Measurements from ENCODE around the gene PTPN12. TPM values are rescaled to one million over a fixed set of nuclear protein-coding genes. Genes with fewer than 3 reads are reported as not detected.
"Not testable (repeated sequence)": the region's sequence is repeated elsewhere in the genome, so short reads cannot be mapped to it uniquely, and the experiment has no call there.

The PTPN12 gene
- polyA plus RNA-seq, 4 donors, result 14.3 to 39.1 (median 21.9) TPM

GRCh38 chr7:77652826-77653225 is 115.7 kb downstream of the PTPN12 start:
- H3K9me3 ChIP-seq (ENCODE audit: control insufficient read depth in 2 of 2, insufficient read depth in 1 of 2, low read depth in 1 of 2, low read length in 1 of 2); H3K27me3 ChIP-seq (ENCODE audit: control insufficient read depth in 3 of 3, insufficient read depth in 3 of 3, low read length in 3 of 3); DNase-seq; FAIRE-seq; H3K4me1 ChIP-seq (ENCODE audit: control insufficient read depth in 3 of 3, insufficient read depth in 2 of 3, low read depth in 1 of 3, low read length in 2 of 3); H3K4me3 ChIP-seq (ENCODE audit: low read depth in 1 of 3, low read length in 3 of 3); H3K27ac ChIP-seq (ENCODE audit: low read depth in 1 of 3, low read length in 2 of 3): not testable (repeated sequence)
- WGBS, 3 donors, result 94 to 97% (median 96%) methylated on average over 12 of the region's 12 CpGs
- H3K36me3 ChIP-seq (ENCODE audit: control insufficient read depth in 3 of 3, insufficient read depth in 2 of 3, low read depth in 1 of 3, low read length in 3 of 3), result peaks cover 0 to 18% (median 0%) of the 10 kb centered on the region in 3 donors

- no peak overlapping the region for H3K27ac ChIP-seq (ENCODE audit: low read depth in 1 of 3, low read length in 2 of 3)
- H3K9me3 ChIP-seq (ENCODE audit: control insufficient read depth in 2 of 2, insufficient read depth in 1 of 2, low read depth in 1 of 2, low read length in 1 of 2), result no peaks in the 10 kb centered on the region
- FAIRE-seq, result no peak
- H3K36me3 ChIP-seq (ENCODE audit: control insufficient read depth in 3 of 3, insufficient read depth in 2 of 3, low read depth in 1 of 3, low read length in 3 of 3), result peaks cover 0 to 17% (median 0%) of the 10 kb centered on the region in 3 donors
- no peak for DNase-seq
- WGBS, 3 donors, result 61 to 79% (median 74%) methylated on average over 2 of the region's 2 CpGs
- peaks cover 0 to 2% (median 0%) of the 10 kb centered on the region in 3 donors for H3K4me1 ChIP-seq (ENCODE audit: control insufficient read depth in 3 of 3, insufficient read depth in 2 of 3, low read depth in 1 of 3, low read length in 2 of 3)
- no peak overlapping the region for H3K4me3 ChIP-seq (ENCODE audit: low read depth in 1 of 3, low read length in 3 of 3)
- H3K27me3 ChIP-seq (ENCODE audit: control insufficient read depth in 3 of 3, insufficient read depth in 3 of 3, low read length in 3 of 3), result no peaks in the 10 kb centered on the region
Measured at GRCh38 chr7:77653572-77653971, 116.5 kb downstream of the PTPN12 start.

DNA sequence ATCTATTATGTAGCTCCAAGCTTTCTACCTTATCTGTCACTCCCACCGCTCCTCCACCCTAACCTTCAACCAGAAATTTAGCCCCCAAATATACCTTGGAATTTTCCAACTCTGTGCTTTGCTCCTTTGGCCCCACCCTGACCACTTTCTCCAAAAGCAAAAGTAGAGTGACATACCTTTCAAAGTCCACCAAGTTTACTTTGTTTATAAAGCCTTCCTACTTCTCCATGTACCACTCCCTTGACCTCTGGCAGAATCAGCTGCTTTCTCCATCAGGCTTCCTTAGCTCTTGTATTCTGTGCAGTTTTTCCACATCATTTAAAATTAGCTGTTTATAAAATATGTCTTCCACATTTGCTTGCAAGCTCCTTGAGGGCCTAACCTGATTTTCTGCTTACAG is 118.3 kb downstream of the PTPN12 start:
- no peak overlapping the region for H3K27ac ChIP-seq (ENCODE audit: low read depth in 1 of 3, low read length in 2 of 3)
- no peak overlapping the region for H3K4me3 ChIP-seq (ENCODE audit: low read depth in 1 of 3, low read length in 3 of 3)
- no peak for FAIRE-seq
- peaks cover 0 to 23% (median 3%) of the 10 kb centered on the region in 3 donors for H3K36me3 ChIP-seq (ENCODE audit: control insufficient read depth in 3 of 3, insufficient read depth in 2 of 3, low read depth in 1 of 3, low read length in 3 of 3)
- 57 to 81% (median 78%) methylated on average over 1 of the region's 1 CpG for WGBS, 3 donors
- H3K27me3 ChIP-seq (ENCODE audit: control insufficient read depth in 3 of 3, insufficient read depth in 3 of 3, low read length in 3 of 3), result no peaks in the 10 kb centered on the region
- no peaks in the 10 kb centered on the region for H3K9me3 ChIP-seq (ENCODE audit: control insufficient read depth in 2 of 2, insufficient read depth in 1 of 2, low read depth in 1 of 2, low read length in 1 of 2)
- DNase-seq, result peak; percentile 54 to 74
- peaks cover 0 to 2% (median 0%) of the 10 kb centered on the region in 3 donors for H3K4me1 ChIP-seq (ENCODE audit: control insufficient read depth in 3 of 3, insufficient read depth in 2 of 3, low read depth in 1 of 3, low read length in 2 of 3)

DNA sequence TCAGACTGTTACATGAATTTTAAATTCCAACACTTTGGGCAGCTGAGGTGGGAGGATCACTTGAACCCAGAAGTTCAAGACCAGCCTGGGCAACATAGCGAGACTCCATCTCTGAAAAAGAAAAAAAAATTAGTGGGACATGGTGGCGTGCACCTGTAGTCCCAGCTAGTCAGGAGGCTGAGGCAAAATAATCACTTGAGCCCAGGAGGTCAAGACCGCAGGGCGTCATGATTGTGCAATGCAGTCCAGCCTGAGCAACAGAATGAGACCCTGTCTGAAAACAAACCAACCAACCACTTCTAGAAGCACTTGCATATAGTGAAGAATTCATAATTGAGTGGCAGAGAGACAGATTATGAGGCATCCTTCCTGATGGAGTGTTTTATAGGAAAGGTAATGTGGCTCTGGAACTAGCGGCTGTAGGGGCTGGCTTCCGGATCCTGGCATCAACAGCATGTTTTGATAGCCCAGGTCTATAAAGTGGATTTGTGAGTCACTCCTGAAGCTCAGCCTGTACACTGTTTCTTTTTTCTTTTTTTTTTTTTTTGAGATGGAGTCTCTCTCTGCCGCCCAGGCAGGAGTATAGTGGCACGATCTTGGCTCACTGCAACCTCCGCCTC is 118.9 kb downstream of the PTPN12 start:
- Histone ChIP-seq H3K9me3 (ENCODE audit: control insufficient read depth in 2 of 2, insufficient read depth in 1 of 2, low read depth in 1 of 2, low read length in 1 of 2) (no peaks in the 10 kb centered on the region), H3K36me3 (ENCODE audit: control insufficient read depth in 3 of 3, insufficient read depth in 2 of 3, low read depth in 1 of 3, low read length in 3 of 3) (peaks cover 0 to 23% (median 3%) of the 10 kb centered on the region in 3 donors), H3K27me3 (ENCODE audit: control insufficient read depth in 3 of 3, insufficient read depth in 3 of 3, low read length in 3 of 3) (no peaks in the 10 kb centered on the region), H3K4me3 (ENCODE audit: low read depth in 1 of 3, low read length in 3 of 3) (no peak overlapping the region), H3K4me1 (ENCODE audit: control insufficient read depth in 3 of 3, insufficient read depth in 2 of 3, low read depth in 1 of 3, low read length in 2 of 3) (peaks cover 0 to 2% (median 0%) of the 10 kb centered on the region in 3 donors), H3K27ac (ENCODE audit: low read depth in 1 of 3, low read length in 2 of 3) (peak overlapping the region in 1 of 3 donors; percentile 21)
- 54 to 81% (median 77%) methylated on average over 9 of the region's 9 CpGs for WGBS, 3 donors
- DNase-seq (peak in 1 of 2 donors; percentile 56), FAIRE-seq (no peak)

GRCh38 chr7:77657427-77658224 is 120.5 kb downstream of the PTPN12 start:
- peak; percentile 69 to 76 for DNase-seq
- H3K27ac ChIP-seq (ENCODE audit: low read depth in 1 of 3, low read length in 2 of 3), result no peak overlapping the region
- H3K9me3 ChIP-seq (ENCODE audit: control insufficient read depth in 2 of 2, insufficient read depth in 1 of 2, low read depth in 1 of 2, low read length in 1 of 2), result no peaks in the 10 kb centered on the region
- H3K27me3 ChIP-seq (ENCODE audit: control insufficient read depth in 3 of 3, insufficient read depth in 3 of 3, low read length in 3 of 3), result no peaks in the 10 kb centered on the region
- 71 to 81% (median 72%) methylated on average over 1 of the region's 1 CpG for WGBS, 3 donors
- H3K4me1 ChIP-seq (ENCODE audit: control insufficient read depth in 3 of 3, insufficient read depth in 2 of 3, low read depth in 1 of 3, low read length in 2 of 3), result peaks cover 0 to 2% (median 0%) of the 10 kb centered on the region in 3 donors
- FAIRE-seq, result peak; percentile 19
- peaks cover 0 to 24% (median 3%) of the 10 kb centered on the region in 3 donors for H3K36me3 ChIP-seq (ENCODE audit: control insufficient read depth in 3 of 3, insufficient read depth in 2 of 3, low read depth in 1 of 3, low read length in 3 of 3)
- no peak overlapping the region for H3K4me3 ChIP-seq (ENCODE audit: low read depth in 1 of 3, low read length in 3 of 3)

- FAIRE-seq, result no peak
- DNase-seq, result no peak
- Histone ChIP-seq H3K4me1 (ENCODE audit: control insufficient read depth in 3 of 3, insufficient read depth in 2 of 3, low read depth in 1 of 3, low read length in 2 of 3) (peaks cover 0 to 2% (median 0%) of the 10 kb centered on the region in 3 donors), H3K4me3 (ENCODE audit: low read depth in 1 of 3, low read length in 3 of 3) (no peak overlapping the region), H3K36me3 (ENCODE audit: control insufficient read depth in 3 of 3, insufficient read depth in 2 of 3, low read depth in 1 of 3, low read length in 3 of 3) (peaks cover 0 to 22% (median 3%) of the 10 kb centered on the region in 3 donors), H3K9me3 (ENCODE audit: control insufficient read depth in 2 of 2, insufficient read depth in 1 of 2, low read depth in 1 of 2, low read length in 1 of 2) (no peaks in the 10 kb centered on the region), H3K27ac (ENCODE audit: low read depth in 1 of 3, low read length in 2 of 3) (no peak overlapping the region), H3K27me3 (ENCODE audit: control insufficient read depth in 3 of 3, insufficient read depth in 3 of 3, low read length in 3 of 3) (no peaks in the 10 kb centered on the region)
- 92 to 95% (median 95%) methylated on average over 5 of the region's 5 CpGs for WGBS, 3 donors
Measured at GRCh38 chr7:77658928-77659327, 121.8 kb downstream of the PTPN12 start.

DNA sequence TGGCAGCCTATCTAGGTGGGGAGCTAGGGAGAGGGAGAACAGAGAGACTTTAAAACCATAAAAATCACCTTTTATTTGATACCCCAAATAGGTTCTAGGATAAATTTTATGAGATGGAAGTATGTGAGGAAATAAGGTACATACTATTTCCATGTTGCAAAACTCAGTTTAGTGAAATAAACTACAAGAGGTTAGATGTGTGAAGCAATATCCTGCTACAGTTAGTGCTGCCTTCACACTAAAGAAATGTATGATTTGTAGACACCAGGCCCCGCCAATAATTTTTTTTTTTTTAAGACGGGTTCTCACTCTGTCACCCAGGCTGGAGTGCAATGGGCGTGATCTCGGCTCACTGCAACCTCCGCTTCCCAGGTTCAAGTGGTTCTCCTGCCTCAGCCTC is 124.7 kb downstream of the PTPN12 start:
- H3K4me3 ChIP-seq (ENCODE audit: low read depth in 1 of 3, low read length in 3 of 3), result no peak overlapping the region
- H3K9me3 ChIP-seq (ENCODE audit: control insufficient read depth in 2 of 2, insufficient read depth in 1 of 2, low read depth in 1 of 2, low read length in 1 of 2), result no peaks in the 10 kb centered on the region
- DNase-seq (no peak), FAIRE-seq (no peak)
- no peak overlapping the region for H3K27ac ChIP-seq (ENCODE audit: low read depth in 1 of 3, low read length in 2 of 3)
- peaks cover 0 to 3% (median 0%) of the 10 kb centered on the region in 3 donors for H3K4me1 ChIP-seq (ENCODE audit: control insufficient read depth in 3 of 3, insufficient read depth in 2 of 3, low read depth in 1 of 3, low read length in 2 of 3)
- 92 to 96% (median 93%) methylated on average over 5 of the region's 5 CpGs for WGBS, 3 donors
- H3K27me3 ChIP-seq (ENCODE audit: control insufficient read depth in 3 of 3, insufficient read depth in 3 of 3, low read length in 3 of 3), result no peaks in the 10 kb centered on the region
- H3K36me3 ChIP-seq (ENCODE audit: control insufficient read depth in 3 of 3, insufficient read depth in 2 of 3, low read depth in 1 of 3, low read length in 3 of 3), result peaks cover 0 to 12% (median 3%) of the 10 kb centered on the region in 3 donors

DNA sequence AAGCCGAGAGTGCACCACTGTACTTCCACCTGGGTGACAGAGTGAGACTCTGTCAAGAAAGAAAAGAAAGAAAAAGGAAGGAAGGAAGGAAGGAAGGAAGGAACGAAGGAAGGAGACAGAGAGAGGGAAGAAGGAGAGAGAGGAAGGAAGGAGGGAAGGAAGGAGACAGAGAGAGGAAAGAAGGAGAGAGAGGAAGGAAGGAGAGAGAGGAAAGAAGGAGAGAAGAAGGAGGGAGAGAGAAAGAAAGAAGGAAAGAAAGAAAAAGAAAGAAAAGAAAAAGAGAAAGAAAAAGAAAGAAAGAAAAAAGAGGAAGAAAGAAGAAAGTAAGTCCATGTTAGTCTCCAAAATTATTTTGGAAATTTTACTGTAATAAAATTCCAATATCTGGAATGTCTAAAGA is 125.8 kb downstream of the PTPN12 start:
- Histone ChIP-seq H3K27me3 (ENCODE audit: control insufficient read depth in 3 of 3, insufficient read depth in 3 of 3, low read length in 3 of 3) (no peaks in the 10 kb centered on the region), H3K36me3 (ENCODE audit: control insufficient read depth in 3 of 3, insufficient read depth in 2 of 3, low read depth in 1 of 3, low read length in 3 of 3) (peaks cover 0 to 9% (median 3%) of the 10 kb centered on the region in 3 donors), H3K4me3 (ENCODE audit: low read depth in 1 of 3, low read length in 3 of 3) (no peak overlapping the region), H3K4me1 (ENCODE audit: control insufficient read depth in 3 of 3, insufficient read depth in 2 of 3, low read depth in 1 of 3, low read length in 2 of 3) (peaks cover 0 to 12% (median 0%) of the 10 kb centered on the region in 3 donors), H3K27ac (ENCODE audit: low read depth in 1 of 3, low read length in 2 of 3) (no peak overlapping the region), H3K9me3 (ENCODE audit: control insufficient read depth in 2 of 2, insufficient read depth in 1 of 2, low read depth in 1 of 2, low read length in 1 of 2) (no peaks in the 10 kb centered on the region)
- DNase-seq, result no peak
- WGBS, 3 donors, result 88 to 94% (median 92%) methylated on average over 2 of the region's 2 CpGs
- no peak for FAIRE-seq

Data from small intestine (tissue), 7 donors.